Stimulated activated CD4-positive, alpha-beta T cell treated with anti-CD3 and anti-CD28 coated beads, Interleukin-1b, Interleukin-23, amount 100 ng/mL, for 4 hours (primary cell): ENCODE data around the gene KIF19.

ENCODE experiments used
- DNase-seq, 2 donors: peaks; one replicate each; pipeline ENCODE4 v3.0.0-alpha.2; 2020; ENCODE audit warnings: low read depth in 2 of 2

The KIF19 gene

DNA sequence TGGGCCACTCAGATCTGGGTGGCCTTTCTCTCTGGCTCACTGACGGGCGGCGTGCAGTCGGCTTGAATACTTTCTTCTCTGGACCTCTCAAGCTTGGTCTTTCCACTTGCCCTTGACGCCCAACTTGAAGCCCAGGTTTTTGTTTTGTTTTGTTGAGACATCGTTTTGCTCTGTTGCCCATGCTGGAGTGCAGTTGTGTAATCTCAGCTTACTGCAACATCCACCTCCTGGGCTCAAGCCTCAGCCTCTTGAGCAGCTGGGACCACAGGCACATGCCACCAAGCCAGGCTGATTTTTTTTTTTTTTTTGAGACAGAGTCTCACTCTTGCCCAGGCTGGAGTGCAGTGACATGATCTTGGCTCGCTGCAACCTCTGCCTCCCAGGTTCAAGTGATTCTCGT, 22.7 kb upstream of the KIF19 start:
- no peak for DNase-seq

DNA sequence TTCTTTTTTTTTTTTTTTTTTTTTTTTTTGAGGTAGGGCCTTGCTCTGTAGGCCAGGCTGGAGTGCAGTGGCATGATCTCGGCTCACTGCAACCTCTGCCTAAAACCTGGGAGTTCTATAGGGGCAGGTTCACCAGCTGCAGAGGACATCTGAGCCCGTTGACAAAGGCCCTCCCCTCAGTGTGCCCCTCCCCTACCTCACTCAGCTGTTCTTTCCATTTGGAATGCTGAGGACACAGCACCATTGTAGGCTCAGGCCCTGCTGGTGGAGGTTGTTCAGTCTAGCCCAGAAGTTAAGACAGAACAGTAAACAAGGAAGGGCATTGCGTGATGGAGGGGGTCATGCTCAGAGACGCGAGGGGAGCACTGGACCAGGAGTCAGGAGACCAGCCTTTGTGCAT, 21.8 kb upstream of the KIF19 start:
- DNase-seq = no peak

DNA sequence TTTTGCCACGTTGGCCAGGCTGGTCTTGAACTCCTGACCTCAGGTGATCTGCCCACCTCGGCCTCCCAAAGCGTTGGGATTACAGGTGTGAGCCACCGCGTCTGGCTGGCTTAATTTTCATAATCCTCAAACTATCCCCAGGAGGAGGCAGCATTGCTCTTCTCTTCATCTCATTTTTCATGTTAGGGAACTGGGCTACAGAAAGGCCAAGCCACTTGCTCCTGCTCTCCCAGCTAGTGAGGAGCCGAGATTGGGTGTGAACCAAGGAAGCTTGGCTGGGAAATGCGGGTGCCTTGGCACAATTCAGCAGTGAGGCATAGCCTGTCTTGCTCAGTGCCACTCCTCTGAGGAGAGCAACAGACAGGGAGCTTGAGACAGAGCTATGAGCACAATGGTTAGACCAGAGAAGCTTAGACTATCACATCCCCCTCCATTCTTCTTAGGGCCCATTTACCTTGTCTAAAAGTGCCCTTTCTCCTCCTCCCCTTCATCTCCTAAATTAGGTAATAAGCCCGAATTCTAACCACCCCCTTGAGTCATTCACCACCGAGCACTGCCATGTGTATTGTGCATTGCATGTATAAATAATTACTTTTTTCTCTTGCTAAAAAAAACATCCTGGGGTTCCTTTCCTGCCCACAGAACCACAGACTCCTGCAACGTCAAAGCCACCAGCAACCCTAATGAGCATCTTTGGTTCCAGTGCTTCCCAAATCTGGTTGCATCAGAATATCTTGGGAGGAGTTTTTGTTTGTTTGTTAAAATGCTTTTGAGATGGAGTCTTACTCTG, 20.0 kb upstream of the KIF19 start:
- DNase-seq = no peak

DNA sequence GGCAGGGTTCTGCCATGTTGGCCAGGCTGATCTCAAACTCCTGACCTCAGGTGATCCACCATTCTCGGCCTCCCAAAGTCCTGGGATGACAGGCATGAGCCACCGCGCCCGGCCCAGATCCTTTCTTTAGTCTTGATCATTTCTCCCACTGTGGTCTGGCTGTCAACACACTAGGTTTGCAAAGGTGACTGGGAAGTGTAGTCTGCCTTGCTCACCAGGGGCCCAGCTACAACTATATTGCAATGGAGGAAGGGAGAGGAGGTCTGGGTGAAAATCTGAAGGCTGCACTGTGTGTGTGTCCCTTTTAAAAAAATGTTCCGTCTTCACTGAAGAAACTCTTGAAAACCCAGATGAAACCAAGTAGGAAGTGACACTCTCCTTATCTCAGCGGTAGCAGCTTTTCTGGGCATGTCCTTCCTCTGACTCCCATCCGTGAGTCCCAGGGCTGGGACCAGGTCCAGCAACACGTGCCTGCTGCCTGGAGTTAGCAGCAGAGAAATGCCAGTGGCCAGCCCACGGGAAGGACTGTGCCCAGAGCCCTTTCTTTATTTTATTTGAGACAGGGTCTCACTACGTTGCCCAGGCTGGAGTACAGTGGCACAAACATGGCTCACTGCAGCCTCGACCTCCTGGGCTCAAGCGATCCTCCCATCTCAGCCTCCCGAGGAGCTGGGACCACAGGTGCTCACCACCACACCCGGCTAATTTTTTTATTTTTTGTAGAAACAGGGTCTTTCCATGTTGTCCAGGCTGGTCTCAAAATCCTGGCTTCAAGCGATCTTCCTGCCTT, 17.8 kb upstream of the KIF19 start:
- DNase-seq = no peak

DNA sequence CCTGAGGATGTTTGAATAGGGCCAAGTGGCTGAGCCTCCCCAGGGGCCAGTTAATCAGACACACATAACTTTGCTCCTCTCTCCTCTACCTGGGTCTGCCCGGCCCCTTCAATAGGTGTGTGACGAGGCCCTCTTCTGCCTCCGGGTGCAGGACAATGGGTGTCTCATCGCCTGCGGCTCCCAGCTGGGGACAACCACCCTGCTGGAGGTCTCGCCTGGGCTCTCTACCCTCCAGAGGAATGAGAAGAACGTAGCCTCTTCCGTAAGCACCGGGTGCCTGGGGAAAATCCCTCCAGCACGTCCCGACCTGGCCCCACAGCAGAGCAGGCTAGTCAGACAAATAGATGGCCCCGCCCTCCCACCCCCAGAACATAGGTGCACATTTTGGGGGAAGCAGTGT, 16.1 kb upstream of the KIF19 start:
- no peak for DNase-seq

GRCh38 chr17:74314877-74315276, 11.1 kb upstream of the KIF19 start:
- no peak for DNase-seq

GRCh38 chr17:74316220-74316619, 9.8 kb upstream of the KIF19 start:
- no peak for DNase-seq

DNA sequence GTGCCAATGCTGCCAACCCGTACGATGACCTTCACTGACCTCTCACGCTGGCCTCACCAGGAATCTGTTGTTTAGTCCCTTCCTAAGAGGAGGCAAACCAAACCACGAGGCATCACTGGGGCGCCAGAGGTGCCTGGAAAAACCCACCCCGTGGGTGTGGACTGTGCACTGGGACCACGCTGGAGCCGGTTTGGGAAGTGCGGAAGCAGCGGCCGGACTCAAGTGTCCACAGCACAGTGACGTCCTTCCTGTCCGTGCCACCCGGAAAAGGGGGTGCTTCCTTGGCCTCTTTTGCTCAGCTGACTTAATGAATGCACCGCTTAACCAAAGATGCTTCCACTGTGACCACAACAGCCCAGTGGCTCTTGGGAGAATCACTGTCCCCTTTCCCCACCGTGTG, 9.0 kb upstream of the KIF19 start:
- DNase-seq = no peak

DNA sequence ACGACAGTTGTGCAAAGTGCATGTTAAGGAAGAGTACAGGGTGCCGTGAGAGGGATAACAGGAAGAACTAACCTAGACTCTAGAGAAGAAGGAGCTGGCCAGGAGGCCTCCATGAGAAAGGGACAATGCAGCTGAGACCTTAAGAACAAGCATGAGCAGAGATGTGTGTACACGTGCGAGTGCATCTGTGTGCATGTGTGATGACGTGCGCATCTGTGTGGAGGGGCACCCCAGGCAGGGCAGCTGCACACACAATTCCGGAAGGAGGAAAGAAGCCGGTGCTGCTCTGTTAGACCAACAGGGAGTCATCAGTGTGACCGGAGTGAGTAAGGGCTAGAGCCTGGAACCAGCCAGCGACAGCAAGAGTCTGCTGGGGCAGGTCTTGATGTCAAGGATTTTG, 7.6 kb upstream of the KIF19 start:
- DNase-seq = no peak

GRCh38 chr17:74324521-74324920, 1.5 kb upstream of the KIF19 start:
- DNase-seq = no peak

DNA sequence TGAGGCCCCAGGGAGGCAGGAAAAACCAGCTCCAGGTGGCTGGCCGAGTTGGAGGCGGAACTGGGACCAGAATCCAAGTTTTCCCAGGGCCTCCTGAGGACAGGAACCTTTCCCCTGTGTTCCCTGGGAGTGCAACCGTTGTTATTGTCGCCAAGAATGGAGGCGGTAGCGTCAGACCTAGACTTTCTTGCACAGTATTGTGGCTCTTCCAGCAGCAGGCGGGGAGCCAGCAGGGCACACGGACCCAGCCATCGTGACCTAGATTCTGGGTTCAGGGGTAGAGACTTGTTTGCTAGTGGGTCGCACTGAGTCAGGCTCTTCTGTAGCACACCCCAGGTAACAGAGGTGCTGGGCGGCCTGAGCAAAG, 667 bp upstream of the KIF19 start:
- DNase-seq = no peak

GRCh38 chr17:74326506-74326905, 480 bp downstream of the KIF19 start:
- no peak for DNase-seq

DNA sequence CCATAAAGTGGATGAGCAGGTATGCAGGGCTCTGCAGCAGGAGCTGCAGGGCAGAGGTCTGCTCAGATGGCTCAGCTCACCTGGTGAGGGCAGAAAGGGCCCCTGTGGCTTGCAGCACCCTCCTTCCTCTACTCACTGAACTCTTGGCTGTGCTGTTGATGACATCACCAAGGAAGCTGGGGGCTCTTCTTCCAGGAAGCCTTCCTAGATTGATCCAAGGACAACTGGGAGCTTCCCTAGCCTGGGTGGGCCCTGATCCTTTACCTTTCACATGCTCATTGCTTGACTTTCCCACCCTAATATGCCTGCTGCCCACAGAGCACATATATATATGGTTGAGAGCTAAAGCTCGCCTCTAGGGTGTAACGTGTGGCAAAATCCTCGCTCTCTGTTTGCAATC, 2.5 kb downstream of the KIF19 start:
- DNase-seq = no peak

GRCh38 chr17:74329378-74329777, 3.4 kb downstream of the KIF19 start:
- no peak for DNase-seq

DNA sequence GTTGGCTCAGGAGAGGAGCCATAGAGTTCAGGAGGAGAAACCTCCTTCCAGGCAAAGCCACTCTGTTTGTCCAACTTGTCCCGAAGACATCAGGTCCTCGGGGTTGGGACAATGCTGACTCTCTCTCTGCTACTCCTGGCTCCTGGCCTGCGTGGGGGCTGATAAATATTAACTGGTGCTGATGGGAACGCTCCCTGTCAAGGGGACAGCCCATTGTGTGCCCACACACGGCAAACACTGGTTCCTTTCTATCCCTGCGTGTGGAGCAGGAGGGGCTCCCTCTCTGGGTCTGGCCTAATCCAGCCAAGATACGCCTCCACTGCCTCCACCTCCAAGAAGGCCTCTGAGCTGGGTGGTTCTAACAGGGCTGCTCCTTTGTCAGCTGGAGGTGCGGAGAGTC, 4.4 kb downstream of the KIF19 start:
- DNase-seq = no peak

GRCh38 chr17:74332017-74332650, 6.1 kb downstream of the KIF19 start:
- no peak for DNase-seq

GRCh38 chr17:74332763-74333283, 6.8 kb downstream of the KIF19 start:
- no peak for DNase-seq

DNA sequence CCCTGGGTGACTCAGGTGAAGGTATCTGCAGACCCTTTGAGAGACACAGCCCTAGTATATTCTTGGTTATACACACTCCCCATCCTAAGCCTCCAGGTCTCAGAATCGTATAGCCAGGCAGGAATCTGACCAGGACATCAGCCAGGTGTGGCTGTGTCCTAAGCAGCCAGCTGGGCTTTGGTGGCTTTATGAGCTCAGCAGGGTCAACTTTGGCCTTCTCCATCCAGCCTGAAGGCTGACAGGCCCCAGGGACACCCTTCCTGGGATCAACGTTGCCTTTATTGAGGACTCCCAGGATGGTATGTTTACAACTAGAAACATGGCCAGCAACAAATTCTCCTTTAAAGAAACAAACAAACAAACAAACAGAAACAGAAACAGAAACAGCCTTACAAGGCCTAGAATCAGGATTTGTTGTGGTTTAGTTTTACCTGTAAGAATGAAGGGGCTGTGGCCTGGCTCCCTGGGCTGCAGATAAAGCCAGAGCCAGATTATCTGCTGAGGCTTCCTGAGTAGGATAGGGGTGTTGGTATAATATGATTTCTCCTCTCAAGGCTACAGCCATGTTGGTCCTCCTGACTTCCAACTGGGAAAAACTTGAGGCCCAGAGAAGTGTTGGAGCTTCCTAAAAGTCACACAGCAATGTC, 8.5 kb downstream of the KIF19 start:
- DNase-seq = no peak

GRCh38 chr17:74335529-74336062, 9.6 kb downstream of the KIF19 start:
- no peak for DNase-seq

DNA sequence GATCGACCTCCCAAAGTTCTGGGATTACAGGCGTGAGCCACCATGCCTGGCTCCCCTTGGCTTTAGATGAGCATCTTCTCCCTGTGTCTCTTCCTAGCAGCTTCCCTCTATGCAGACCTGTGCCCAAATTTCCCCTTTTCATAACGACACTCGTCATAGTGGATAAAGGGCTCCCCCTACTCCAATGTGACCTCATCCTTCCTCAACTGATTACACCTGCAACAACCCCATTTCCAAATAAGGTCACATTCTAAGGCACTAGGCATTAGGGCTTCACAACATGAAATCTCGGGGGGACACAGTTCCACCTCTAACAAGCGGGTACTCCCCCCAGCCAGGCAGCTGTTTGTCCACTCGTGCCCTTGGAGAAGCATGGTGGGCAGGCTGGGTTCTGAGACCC, 10.3 kb downstream of the KIF19 start:
- DNase-seq = no peak

- DNase-seq = no peak
Observed at GRCh38 chr17:74337834-74338500, 11.9 kb downstream of the KIF19 start.
